ENCODE measurements around the gene PAQR7.
A peak's percentile ranks its signal among the peaks of the same experiment; 100 is the strongest.

Gene PAQR7, protein sequence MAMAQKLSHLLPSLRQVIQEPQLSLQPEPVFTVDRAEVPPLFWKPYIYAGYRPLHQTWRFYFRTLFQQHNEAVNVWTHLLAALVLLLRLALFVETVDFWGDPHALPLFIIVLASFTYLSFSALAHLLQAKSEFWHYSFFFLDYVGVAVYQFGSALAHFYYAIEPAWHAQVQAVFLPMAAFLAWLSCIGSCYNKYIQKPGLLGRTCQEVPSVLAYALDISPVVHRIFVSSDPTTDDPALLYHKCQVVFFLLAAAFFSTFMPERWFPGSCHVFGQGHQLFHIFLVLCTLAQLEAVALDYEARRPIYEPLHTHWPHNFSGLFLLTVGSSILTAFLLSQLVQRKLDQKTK

DNA sequence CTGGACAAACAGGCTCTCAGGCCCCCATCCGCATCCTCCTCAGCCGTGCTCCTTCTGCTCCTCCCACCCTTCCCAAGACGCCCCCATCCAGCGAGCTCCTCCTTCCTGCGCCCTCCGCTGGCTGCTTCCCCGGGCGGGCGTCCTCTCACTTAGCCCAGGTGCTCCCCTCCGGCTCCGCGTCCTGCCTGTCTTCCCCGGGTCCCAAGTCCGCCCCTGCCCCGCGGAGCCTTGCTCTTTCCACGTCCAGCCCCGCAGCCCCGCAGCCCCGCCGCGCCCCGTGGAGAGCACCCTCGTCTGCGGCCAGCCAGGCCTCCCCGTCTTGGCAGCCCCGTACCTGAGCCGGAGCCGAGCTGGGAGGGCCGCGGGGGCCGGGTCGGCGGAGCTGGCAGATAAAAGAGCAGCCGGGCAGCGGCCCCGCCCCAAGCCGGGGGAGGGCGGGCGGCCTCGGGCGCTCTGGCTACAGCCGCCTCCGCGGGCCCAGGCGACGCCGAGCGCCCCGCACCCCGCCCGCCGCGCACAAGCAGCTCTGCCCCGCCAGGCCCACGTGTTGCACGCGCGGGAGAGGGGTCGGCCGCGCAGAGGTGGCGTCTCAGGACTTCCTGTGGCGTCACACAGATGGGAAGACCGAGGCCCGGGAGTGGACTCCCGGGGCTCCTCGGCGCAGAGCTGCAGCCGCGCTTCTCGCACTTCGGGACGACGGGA is at the start of gene PAQR7:
Gene PAQR7, minus strand, starts transcription at position 555 of the 702 bp plus-strand sequence. CDS start 11,869 bp downstream, outside the sequence.
- peak; percentile 28 to 35 for DNase-seq

- no peak for DNase-seq
Observed at GRCh38 chr1:25924454-25924853, 48.9 kb upstream of the PAQR7 start.

GRCh38 chr1:25922971-25923552 is 47.6 kb upstream of the PAQR7 start:
- DNase-seq: no peak

DNA sequence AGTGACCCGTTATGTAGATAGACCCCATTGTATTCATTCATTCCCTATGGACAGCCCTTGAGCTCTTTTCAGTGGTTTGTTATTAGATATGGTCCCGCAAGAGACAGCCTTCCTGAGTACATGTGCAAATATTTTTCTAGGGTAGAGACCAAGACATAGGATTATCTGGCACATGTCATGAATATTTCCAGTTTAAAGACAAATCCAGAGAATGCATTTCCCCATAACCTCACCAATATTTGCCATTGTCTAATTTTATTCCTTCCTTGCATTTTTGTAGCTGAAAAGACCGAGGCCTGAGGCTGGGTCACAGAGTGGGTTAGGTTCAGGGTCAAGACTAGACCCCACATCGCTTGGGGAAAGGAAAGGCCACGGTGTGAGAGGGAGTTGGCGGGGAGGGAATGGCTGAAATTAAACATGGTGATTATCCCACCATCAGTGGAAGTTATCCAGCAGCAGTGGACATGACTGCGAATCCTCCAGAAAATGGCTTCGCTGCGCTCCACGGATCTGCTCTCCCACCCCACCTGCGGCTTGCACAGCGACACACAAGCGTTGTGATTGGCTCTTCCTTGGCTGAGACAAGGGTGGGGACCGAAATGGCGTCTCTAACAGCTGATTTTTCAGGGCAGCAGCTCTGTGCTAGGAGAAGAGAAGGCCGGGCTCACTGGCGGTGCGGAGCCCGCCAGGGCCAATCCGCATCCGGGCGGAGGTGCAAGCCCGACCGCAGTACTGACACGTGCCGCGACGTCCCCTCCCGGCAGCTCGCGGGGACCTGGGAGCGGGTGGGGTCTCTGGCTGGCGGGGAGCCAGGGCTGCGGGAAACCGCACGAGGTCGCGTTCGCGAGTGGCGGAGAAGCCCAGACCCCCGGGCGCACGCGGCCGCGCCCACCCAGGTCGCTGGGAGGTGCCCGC is 46.8 kb upstream of the PAQR7 start:
- peak; percentile 21 to 26 for DNase-seq

DNA sequence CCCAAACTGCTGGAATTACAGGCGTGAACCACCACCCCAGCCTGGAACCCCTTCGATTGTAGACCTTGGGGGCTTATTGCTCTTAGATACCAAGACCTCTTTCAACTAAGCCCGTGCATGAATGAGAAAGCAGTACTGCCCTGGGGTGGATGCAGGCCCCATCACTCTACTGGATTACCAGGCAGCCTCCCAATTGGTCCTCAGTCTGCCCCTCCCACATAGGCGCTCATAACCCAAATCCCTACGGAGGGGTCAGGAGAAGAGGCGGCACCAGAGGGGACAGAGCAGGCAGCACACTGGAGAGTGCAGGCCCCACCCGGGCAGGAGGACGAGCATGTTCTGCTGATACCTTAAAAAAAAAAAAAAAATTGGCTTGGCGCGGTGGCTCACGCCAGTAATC is 43.1 kb upstream of the PAQR7 start:
- no peak for DNase-seq

DNA sequence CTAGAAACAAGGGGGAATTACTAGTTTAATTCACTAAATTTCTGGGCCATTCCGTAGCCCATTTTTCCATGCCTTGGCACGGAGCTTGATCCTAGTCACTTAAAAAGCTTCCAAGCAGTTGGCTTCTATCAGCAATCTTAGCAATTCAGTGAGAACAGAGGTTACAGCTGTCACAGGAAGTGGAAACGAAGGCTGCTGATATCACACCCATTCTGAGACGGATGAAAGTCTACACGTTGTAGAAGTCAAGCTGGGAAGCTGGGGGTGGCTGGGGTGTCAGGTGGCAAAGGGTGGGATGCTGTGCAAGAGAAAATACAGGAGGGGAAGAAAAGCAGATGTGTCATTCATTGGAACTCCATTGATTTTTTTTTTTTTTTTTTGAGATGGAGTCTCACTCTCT is 42.5 kb upstream of the PAQR7 start:
- no peak for DNase-seq

DNA sequence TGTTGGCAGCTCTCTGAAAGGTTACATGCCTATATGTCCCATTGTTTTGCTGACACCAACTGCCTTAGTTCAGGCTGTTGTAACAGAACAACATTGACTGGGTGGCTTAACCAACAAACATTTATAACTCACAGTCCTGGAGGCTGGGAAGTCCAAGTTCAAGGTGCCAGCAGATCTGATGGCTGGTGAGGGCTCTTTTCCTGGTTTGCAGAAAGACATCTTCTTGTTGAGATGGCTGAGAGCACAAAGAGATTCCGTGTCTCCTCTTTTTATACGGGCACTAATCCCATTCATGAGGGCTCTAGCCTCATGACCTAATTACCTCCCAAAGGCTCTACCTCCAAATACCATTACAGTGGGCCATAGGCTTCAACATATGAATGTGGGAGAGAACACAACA is 41.0 kb upstream of the PAQR7 start:
- DNase-seq: no peak

DNA sequence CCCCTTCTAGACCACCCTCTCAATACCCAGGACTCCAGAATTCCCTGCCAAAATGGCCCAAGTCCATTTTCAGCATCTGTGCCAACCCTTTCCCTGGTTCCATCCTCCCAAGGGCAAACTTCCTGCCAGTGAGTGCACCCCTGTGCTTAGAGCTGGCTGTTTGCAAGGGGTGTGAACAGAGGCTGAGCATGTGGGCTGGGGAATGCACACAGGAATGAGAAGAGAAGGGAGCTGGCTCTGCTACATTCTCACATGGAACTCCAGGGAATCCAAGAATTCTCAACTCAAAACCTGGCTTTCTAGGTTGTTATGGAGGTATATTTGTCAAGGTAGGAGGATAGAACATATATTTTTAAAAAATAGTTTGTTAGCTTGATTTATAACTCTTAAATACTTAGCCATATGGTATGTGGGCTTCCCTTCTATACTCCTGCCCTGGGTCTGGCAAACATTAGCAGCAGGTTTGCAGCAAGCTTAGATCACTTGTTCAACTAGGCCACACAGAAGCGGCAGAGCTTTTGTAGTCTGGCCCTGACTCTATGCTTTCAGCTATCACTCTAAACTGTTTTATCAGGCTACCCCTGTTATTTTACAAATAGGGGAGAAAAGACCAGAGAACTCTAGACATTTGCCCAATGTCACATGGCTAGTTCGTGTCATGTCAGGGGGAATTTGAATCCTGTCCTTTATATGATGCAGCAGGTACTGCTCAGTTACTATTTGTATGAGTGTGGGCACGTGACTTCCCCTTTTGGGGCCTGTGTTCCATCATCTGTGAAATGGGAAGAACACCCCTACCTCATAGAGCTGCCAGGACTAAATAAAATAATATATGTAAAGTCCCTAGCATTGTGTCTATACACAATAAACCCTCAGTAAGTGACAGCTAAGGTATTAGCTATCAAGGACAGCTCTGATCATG is 38.8 kb upstream of the PAQR7 start:
- DNase-seq: no peak

GRCh38 chr1:25913206-25913605 is 37.7 kb upstream of the PAQR7 start:
- DNase-seq: no peak

DNA sequence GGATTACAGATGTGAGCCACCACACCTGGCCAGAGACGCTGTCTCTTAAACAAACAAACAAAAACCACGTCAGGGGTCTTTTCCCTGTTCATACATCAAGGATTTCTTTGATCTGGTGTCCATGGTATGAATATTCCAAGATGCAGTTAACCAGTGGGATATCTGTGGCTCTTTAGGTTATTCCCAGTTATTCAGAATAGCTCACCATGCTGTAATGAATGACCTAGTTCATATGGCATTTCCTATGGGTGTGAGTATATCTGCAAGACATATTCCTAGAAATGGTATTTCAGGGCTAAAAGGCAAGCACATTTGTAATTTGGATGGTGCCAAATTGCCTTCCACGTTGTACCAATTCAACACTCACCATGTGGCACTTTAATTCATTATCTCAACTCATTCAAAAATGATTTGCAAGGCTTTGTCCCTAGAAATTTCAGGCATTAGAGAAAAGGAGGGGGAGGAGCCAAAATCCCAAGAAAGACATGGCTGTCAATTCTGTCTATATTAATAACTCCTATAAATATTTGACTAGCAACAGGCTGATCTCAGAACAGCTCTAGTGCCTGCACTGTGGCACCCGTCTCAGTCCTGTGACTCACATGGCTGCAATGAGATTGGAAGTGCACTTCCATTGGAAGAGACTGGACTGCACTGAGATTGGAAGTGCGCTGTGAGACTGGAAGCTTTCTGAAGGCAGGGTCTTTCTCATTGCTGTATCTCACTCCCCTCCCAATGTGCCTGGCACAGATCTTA is 36.7 kb upstream of the PAQR7 start:
- DNase-seq: no peak

DNA sequence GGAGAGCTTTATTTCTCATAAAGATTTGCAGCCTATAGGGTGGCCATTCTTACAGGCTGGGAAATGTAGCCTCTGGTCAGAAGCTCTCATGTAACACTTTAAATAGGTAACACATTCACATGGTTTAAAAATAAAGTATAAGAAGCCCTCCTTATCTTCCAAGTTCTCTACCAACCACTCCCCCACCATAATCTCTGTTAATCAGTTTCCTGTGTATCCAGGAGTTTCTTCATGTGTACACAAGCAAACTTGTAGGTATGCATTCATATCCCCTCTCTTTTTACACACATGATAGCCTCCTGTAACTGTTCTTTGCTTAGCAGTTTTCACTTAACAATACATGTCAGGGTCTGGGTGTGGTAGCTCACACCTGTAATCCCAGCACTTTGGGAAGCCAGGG is 35.7 kb upstream of the PAQR7 start:
- DNase-seq: no peak

DNA sequence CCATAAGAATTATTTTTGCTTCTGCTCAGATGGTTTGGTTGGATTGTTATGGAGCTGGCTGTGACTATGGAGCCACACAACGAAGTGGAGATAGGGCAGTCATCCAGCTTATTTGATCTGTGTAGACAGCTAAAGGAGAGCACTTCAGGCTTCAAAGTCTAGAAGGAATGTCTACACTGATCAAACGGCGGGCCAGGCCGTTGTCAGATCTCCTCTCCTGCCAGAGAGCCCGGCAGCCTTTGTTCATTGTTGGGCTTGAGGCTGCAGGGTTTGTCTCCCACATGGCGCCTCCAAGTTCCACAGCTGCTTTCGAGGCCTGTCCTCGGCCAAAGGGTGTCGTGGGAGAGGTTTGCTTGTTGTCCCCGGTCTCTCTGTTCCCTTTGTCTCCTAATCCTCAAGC is 33.5 kb upstream of the PAQR7 start:
- no peak for DNase-seq

GRCh38 chr1:25908161-25908560 is 32.7 kb upstream of the PAQR7 start:
- no peak for DNase-seq

GRCh38 chr1:25907601-25908000 is 32.1 kb upstream of the PAQR7 start:
- DNase-seq: no peak

GRCh38 chr1:25906644-25907300 is 31.3 kb upstream of the PAQR7 start:
- DNase-seq: peak; percentile 27 to 40

DNA sequence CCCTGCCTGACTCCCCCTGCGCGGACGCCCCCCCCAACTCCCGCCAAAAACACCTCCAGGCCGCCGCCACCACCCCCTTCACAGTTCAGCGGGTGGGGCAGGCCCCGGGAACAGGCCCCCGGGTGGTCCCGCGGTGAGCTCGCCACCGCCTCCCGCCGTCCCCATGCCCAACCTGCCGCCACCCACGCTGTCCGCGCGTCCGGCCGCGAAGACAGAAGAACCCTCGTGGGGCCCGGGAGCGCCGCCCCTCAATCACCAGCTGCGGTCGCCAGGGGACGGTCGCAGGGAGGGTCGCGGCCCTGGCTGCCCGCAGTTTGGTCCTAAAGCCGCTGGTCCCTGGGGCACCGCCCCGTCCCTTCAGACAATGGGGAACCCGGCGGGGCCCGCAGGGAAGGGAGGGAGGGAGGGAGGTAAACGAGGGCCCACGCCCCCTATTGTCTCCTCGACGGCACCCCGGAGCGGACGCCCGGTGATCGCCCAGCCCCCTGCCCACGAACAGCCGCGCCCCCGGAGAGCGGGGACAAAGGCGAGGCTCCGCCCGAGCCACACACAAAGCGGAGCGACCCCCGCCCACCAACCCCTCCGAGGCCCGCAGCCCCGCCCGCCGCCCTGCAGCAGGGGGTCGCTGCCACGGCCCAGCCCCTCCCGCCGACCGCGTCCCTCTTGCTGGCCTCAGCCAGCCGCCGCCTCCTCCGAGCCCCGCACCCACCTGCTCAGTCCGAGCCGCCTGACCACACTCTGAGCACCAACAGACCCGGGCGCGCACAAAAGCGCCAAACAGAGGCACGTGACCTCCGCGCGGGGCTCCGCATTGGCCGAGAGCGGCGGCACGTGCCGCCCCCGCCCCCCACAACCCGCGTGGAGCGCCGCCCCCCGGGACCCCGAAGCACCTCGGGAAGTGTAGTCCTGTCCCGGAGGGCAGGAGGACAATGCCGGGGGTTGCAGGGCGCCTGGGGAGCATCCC is 30.5 kb upstream of the PAQR7 start, which contains the start of gene STMN1:
Gene STMN1, minus strand, starts transcription at position 740 of the 964 bp plus-strand sequence. CDS start 1,743 bp downstream, outside the sequence.
- peak; percentile 84 to 86 for DNase-seq

DNA sequence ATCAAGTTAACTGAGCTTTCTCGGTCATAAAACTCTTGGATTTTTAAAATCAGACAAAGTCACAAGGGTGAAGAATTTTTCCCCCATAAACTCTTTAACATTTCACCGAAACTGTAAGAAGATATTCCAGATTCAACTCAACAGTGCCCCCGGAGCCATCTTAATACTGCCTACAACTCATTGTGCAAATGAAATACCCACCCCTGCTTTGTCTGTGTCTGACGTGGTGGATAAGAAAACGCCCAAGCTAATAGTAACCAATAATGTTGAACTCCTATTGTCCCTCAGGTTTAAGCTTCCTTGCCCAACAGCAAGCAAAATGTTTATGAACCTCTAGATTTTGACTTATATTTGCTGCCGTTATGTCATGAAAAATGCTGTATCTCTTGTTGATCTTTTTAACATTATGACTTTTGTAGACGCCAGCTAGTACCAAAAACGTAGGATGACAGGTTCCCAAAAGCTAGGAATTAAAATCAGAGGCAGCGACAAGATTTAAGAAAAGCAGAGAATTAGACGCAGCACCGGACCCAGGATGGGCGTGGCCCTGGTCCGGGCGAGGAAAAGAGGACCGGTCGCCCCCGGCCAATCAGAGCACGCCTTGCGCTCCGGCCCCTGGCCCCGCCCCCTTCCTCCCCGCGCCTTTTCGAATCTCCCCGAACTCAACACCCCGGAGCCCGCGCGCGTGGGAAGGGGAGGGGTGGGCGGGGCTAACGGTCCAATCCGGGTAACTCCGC is 29.6 kb upstream of the PAQR7 start:
- peak; percentile 90 to 91 for DNase-seq

- no peak for DNase-seq
Observed at GRCh38 chr1:25903986-25904385, 28.5 kb upstream of the PAQR7 start.

Data from activated CD4-positive, alpha-beta T cell treated with anti-CD3 and anti-CD28 coated beads, Interleukin-2, amount 50 U/mL, for 4 hours (primary cell).